Measurements from ENCODE around the gene MRPL36. TPM values are rescaled to one million over a fixed set of nuclear protein-coding genes. Genes with fewer than 3 reads are reported as not detected.

The MRPL36 gene
- total RNA-seq, 4 donors from 2014 or later, result 67.8 to 106 (median 75.3) TPM

- no peaks in the 10 kb centered on the region for H3K9me3 ChIP-seq
- ATAC-seq (no peak), DNase-seq (no peak)
- intact Hi-C loops (cut with DNase I; ENCODE audit: low total_unique reads), result no loop called here
- H3K27me3 ChIP-seq, result peaks cover 2 to 15% (median 3%) of the 10 kb centered on the region in 3 donors
- H3K27ac ChIP-seq, result no peak overlapping the region
- H3K4me3 ChIP-seq, result no peak overlapping the region
- TF ChIP-seq, protein P1, sequence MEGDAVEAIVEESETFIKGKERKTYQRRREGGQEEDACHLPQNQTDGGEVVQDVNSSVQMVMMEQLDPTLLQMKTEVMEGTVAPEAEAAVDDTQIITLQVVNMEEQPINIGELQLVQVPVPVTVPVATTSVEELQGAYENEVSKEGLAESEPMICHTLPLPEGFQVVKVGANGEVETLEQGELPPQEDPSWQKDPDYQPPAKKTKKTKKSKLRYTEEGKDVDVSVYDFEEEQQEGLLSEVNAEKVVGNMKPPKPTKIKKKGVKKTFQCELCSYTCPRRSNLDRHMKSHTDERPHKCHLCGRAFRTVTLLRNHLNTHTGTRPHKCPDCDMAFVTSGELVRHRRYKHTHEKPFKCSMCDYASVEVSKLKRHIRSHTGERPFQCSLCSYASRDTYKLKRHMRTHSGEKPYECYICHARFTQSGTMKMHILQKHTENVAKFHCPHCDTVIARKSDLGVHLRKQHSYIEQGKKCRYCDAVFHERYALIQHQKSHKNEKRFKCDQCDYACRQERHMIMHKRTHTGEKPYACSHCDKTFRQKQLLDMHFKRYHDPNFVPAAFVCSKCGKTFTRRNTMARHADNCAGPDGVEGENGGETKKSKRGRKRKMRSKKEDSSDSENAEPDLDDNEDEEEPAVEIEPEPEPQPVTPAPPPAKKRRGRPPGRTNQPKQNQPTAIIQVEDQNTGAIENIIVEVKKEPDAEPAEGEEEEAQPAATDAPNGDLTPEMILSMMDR (IDR thresholded peaks at IDR 0.05 in 4 of 5, conservative IDR thresholded peaks at IDR 0.05 in 1 of 5), result no peak
- no peak for TF ChIP-seq POLR2A (IDR thresholded peaks at IDR 0.05)
- in situ Hi-C loops (cut with MboI; ENCODE audit: low sequenced_read_pairs in 4 of 4), result loop anchor here in 3 of 4 donors (25.0 kb wide), 1 partner anchor 267 kb away; no protein-coding TSS in a partner anchor
- H3K4me1 ChIP-seq, result no peaks in the 10 kb centered on the region
- no peaks in the 10 kb centered on the region for H3K36me3 ChIP-seq
Observed at GRCh38 chr5:1769752-1770442, 29.7 kb downstream of the MRPL36 start.

DNA sequence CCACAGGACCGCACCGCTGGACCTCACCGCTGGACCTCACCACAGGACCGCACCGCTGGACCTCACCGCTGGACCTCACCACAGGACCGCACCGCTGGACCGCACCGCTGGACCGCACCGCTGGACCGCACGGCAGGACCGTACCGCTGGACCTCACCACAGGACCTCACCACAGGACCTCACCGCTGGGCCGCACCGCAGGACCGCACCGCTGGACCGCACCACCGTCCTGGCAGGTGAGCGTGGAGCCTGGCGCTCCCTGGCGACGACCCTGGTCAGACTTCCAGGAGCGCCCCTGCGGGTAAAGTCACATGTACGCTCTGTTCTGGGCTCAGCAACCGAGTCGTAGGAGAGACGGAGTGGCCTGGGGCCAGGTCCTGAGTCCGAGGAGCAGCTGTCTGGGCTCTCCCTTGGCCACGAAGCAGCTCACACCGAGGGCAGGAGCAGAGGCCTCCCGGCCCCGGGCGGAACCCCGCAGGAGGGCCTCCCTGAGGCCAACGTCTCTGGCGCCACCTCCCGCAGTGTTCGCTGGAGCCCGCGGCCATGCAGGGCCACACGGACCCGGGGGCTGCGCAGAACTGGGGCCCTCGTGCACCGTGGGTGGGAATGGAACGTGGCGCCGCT, 30.5 kb downstream of the MRPL36 start:
- Histone ChIP-seq H3K36me3 (no peaks in the 10 kb centered on the region), H3K4me3 (no peak overlapping the region), H3K27ac (no peak overlapping the region), H3K4me1 (no peaks in the 10 kb centered on the region), H3K27me3 (peaks cover 3 to 15% (median 4%) of the 10 kb centered on the region in 3 donors), H3K9me3 (no peaks in the 10 kb centered on the region)
- DNase-seq, result no peak
- intact Hi-C loops (cut with DNase I; ENCODE audit: low total_unique reads) (no loop called here), in situ Hi-C loops (cut with MboI; ENCODE audit: low sequenced_read_pairs in 4 of 4) (loop anchor here in 3 of 4 donors (25.0 kb wide), 1 partner anchor 268 kb away; no protein-coding TSS in a partner anchor)
- TF ChIP-seq, protein P1 (IDR thresholded peaks at IDR 0.05 in 4 of 5, conservative IDR thresholded peaks at IDR 0.05 in 1 of 5), result no peak
- no peak for TF ChIP-seq POLR2A (IDR thresholded peaks at IDR 0.05)
- no peak for ATAC-seq

DNA sequence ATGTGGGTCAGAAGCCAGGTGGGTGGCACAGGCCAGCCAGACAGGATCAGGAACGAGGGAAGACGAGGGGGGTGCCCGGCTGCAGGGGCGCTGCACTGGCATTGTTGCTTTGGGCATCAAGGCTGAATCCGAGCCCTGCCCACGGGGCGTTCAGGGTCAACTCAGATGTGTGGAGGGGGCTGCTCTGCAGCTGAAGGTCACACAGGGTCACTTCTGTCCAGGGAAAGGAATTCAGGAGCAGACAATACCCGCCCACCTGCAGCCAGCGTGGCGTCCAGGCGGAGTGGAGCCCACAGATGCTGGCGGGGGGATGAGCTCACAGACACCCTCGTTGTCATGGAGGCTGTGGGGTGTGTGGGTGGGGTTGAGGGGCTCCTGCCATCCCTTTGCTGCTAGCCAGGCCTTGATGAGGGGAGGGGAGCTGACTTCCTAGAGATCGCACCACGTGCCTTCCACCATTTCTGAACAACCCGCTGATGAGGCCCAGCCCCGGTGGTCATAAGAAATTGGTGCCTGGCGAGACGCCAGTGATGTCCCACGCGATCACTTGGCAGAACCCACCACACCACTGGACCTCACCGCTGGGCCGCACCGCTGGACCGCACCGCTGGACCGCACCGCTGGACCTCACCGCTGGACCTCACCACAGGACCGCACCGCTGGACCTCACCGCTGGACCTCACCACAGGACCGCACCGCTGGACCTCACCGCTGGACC, 31.2 kb downstream of the MRPL36 start:
- H3K27me3 ChIP-seq, result peaks cover 4 to 15% (median 4%) of the 10 kb centered on the region in 3 donors
- no peak for ATAC-seq
- H3K27ac ChIP-seq, result no peak overlapping the region
- no peak for TF ChIP-seq POLR2A (IDR thresholded peaks at IDR 0.05)
- TF ChIP-seq, protein P1 (IDR thresholded peaks at IDR 0.05 in 4 of 5, conservative IDR thresholded peaks at IDR 0.05 in 1 of 5), result no peak
- in situ Hi-C loops (cut with MboI; ENCODE audit: low sequenced_read_pairs in 4 of 4), result loop anchor here in 3 of 4 donors (25.0 kb wide), 1 partner anchor 269 kb away; no protein-coding TSS in a partner anchor
- DNase-seq, result no peak
- H3K36me3 ChIP-seq, result no peaks in the 10 kb centered on the region
- H3K9me3 ChIP-seq, result no peaks in the 10 kb centered on the region
- H3K4me3 ChIP-seq, result no peak overlapping the region
- intact Hi-C loops (cut with DNase I; ENCODE audit: low total_unique reads), result no loop called here
- H3K4me1 ChIP-seq, result no peaks in the 10 kb centered on the region

DNA sequence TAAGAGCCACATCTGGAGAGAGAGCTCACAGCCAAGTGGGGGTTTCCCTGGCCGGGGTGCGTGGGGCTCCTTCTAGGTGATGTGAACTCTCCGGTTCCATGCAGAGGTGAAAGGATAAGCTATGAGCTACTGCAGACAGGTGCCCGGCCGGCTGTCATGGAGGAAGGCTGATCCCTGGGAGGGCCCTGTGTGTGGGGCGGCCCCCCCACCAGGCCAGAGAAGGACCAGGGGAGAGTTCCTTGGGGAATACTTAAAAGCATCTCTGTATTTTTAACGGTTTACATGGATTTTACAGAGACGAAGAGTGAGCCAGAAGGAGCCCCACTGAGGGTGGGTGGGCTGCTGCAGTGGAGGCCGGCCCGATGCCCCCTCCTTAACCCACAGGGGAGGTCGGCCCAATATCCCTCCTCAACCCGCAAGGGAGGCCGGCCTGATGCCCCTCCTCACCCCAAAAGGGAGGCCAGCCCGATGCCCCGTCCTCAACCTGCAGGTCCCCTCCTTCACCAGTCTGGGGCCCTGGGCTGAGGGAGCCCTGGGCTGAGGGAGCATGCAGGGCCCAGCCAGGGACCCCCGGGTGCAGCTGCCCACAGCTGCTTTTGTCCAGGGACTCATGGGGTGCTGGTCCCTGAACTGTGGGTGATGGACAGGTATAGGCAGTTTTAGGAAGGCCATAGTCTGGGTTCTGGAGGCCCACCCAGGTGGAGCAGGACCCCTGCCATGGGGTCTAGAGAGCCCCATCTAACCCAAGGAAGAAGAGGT, 31.9 kb downstream of the MRPL36 start:
- no peak for TF ChIP-seq POLR2A (IDR thresholded peaks at IDR 0.05)
- no peaks in the 10 kb centered on the region for H3K4me1 ChIP-seq
- peaks cover 4 to 15% (median 7%) of the 10 kb centered on the region in 3 donors for H3K27me3 ChIP-seq
- in situ Hi-C loops (cut with MboI; ENCODE audit: low sequenced_read_pairs in 4 of 4) (loop anchor here in 3 of 4 donors (25.0 kb wide), 1 partner anchor 270 kb away; no protein-coding TSS in a partner anchor), intact Hi-C loops (cut with DNase I; ENCODE audit: low total_unique reads) (no loop called here)
- DNase-seq (no peak), ATAC-seq (no peak)
- H3K9me3 ChIP-seq, result no peaks in the 10 kb centered on the region
- no peak overlapping the region for H3K4me3 ChIP-seq
- H3K27ac ChIP-seq, result no peak overlapping the region
- H3K36me3 ChIP-seq, result no peaks in the 10 kb centered on the region
